Measurements from ENCODE around the gene MFRP.

The MFRP gene

DNA sequence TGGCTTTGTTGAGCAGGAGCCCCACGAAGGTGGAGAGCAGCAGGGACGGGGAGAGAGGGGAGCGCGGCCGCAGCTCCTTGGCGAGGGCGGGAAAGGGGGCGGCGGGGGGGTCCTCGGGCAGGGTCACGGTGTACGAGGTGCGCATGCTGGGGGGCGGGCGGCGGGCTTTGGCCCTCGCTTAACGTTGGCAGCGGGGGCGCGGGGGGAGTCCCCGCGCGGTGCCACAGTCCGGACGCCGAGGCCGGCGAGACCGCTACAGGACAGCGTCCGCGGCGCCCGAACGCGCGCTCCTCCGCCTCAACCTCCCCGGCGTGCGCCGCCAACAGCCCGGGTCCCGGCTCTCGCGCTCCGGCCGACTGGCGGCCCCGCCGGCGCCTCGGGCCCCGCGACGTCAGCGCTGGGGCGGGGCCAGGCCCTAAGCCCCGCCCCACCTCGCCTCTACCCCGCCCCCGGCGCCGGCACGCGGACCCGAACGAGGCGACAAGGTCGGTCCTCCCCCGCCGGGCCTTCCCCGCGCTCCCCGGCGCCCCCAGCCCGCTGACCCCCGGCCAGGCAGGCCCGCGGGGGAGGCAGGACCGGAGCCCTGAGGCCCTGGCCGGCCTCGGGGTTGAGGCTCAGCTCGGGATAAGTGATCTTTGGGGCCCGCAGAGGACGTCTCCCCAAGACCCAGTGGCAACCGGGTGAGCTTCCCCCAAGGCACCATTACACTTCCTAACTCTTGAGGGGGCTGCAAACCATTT is 17.5 kb upstream of the MFRP start:
- Histone ChIP-seq H3K9me3 (ENCODE audit: control insufficient read depth in 2 of 2, low read length in 2 of 2) (no peaks in the 10 kb centered on the region), H3K4me1 (ENCODE audit: control insufficient read depth, insufficient read depth, low read length) (peaks cover 74% of the 10 kb centered on the region), H3K27me3 (ENCODE audit: control insufficient read depth in 1 of 2, insufficient read depth in 2 of 2, low read length in 2 of 2) (no peaks in the 10 kb centered on the region), H3K4me3 (ENCODE audit: low read length in 2 of 2) (peak overlapping the region; percentile 76 to 81), H3K36me3 (ENCODE audit: control insufficient read depth in 2 of 2, insufficient read depth in 2 of 2, low read length in 2 of 2) (peaks cover 10% of the 10 kb centered on the region in 2 donors), H3K27ac (ENCODE audit: low read length) (peak overlapping the region; percentile 88), H3K9ac (ENCODE audit: low read length in 2 of 2) (peak overlapping the region; percentile 80 to 85)

DNA sequence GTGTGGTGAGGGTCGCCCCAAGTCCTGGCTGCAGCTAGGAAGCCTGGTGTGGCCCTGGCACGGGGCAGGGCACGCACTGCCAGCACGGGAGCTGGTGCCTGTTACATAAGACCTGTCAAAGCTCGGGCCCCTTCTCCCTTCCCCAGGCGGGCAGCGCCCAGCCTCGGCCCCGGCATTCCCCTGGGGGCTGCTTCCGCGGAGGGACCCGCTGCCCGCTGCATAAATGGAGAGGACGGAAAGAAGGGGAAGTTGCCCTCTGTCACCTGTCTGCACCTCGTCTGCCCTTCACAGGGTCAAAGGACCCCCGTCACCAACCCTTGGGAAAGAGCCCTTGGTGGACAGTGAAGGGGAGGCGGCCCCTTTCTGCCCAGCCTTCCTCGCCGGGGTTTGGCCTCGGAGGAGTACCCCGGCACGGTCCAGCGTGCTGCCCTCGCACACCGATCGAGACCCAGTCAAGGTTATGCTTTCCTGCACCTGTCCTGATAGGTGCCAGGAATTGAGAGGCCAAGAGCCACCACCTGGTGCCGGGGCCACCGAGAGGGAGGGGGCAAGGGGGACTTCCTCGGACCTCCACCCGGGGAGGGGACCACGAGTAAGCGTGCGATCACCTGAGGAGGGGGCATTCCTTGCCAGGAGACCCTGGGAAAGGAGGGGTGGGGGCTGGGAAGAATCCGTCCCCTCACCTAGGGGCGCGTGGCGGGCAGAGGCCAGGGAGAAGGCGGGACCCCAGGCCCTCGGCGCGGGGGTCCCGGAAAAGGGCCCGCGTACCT is 16.8 kb upstream of the MFRP start:
- Histone ChIP-seq H3K27ac (ENCODE audit: low read length) (peak overlapping the region; percentile 88), H3K9me3 (ENCODE audit: control insufficient read depth in 2 of 2, low read length in 2 of 2) (no peaks in the 10 kb centered on the region), H3K4me3 (ENCODE audit: low read length in 2 of 2) (peak overlapping the region; percentile 76 to 81), H3K9ac (ENCODE audit: low read length in 2 of 2) (peak overlapping the region; percentile 80 to 85), H3K27me3 (ENCODE audit: control insufficient read depth in 1 of 2, insufficient read depth in 2 of 2, low read length in 2 of 2) (no peaks in the 10 kb centered on the region), H3K36me3 (ENCODE audit: control insufficient read depth in 2 of 2, insufficient read depth in 2 of 2, low read length in 2 of 2) (peaks cover 15 to 17% of the 10 kb centered on the region in 2 donors), H3K4me1 (ENCODE audit: control insufficient read depth, insufficient read depth, low read length) (peaks cover 67% of the 10 kb centered on the region)

DNA sequence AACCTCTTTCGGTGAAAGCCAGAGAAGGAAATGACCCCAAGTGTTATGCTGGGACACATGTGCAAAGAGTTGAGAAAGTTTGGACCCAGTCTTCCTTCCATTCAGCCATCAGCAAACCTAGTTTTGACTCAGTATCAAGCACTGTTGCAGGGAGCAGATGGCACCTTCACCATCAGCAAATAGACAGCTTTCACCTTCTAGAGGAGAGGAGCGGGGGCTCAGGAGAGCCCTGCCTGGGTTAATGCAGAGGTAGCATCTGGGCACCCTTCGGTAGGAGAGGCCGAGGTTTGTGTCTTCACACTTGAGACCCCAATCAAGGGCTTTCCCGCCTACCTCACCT is 16.2 kb upstream of the MFRP start:
- H3K4me3 ChIP-seq (ENCODE audit: low read length in 2 of 2) = peak overlapping the region; percentile 76 to 81
- H3K9ac ChIP-seq (ENCODE audit: low read length in 2 of 2) = peak overlapping the region; percentile 80 to 85
- peaks cover 61% of the 10 kb centered on the region for H3K4me1 ChIP-seq (ENCODE audit: control insufficient read depth, insufficient read depth, low read length)

DNA sequence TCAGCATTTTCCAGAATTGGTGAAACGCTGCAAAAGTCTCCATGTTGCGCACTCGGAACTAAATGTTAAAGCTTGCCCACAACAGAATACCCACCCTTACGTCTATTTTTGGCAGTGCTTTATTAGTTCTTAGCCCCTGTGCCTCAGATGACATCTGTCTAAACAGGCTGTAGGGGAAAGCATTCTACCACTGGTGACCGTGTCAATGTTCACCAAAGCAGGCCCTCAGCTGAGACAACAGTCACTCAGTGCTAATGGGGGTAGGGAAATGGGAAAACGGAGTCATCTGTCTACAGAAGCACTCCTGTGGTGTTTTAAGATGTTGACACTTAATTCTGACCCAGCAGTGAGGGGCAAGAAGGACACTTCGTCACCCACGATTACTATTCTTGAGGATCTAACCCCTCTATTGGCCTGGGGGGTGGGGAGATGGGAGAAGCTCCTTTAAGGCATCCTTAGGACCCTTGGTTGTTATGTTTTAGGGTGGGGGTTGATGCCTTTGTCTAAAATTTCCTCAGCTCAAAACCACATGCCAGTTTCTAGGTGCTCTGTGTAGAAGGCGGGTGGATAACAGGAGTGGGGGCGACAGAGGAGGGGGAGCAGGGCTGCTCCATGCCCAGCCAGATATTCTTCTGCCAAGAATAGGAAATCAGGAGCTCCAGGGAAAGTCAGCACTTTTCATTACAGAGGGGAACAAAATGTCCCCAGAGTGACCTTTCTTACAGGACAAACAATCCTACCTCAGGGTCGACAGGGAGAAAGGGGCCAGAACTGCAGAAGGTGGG is 15.6 kb upstream of the MFRP start:
- Histone ChIP-seq H3K4me1 (ENCODE audit: control insufficient read depth, insufficient read depth, low read length) (peaks cover 59% of the 10 kb centered on the region), H3K4me3 (ENCODE audit: low read length in 2 of 2) (peak overlapping the region; percentile 76 to 81), H3K9ac (ENCODE audit: low read length in 2 of 2) (peak overlapping the region; percentile 80 to 85), H3K9me3 (ENCODE audit: control insufficient read depth in 2 of 2, low read length in 2 of 2) (no peaks in the 10 kb centered on the region), H3K27ac (ENCODE audit: low read length) (peak overlapping the region; percentile 88), H3K36me3 (ENCODE audit: control insufficient read depth in 2 of 2, insufficient read depth in 2 of 2, low read length in 2 of 2) (peaks cover 23% of the 10 kb centered on the region in 2 donors), H3K27me3 (ENCODE audit: control insufficient read depth in 1 of 2, insufficient read depth in 2 of 2, low read length in 2 of 2) (no peaks in the 10 kb centered on the region)

More for the DNA sequence above, 16.2 kb upstream of the MFRP start:
- H3K9me3 ChIP-seq (ENCODE audit: control insufficient read depth in 2 of 2, low read length in 2 of 2) = no peaks in the 10 kb centered on the region
- H3K27me3 ChIP-seq (ENCODE audit: control insufficient read depth in 1 of 2, insufficient read depth in 2 of 2, low read length in 2 of 2) = no peaks in the 10 kb centered on the region
- peaks cover 19 to 21% of the 10 kb centered on the region in 2 donors for H3K36me3 ChIP-seq (ENCODE audit: control insufficient read depth in 2 of 2, insufficient read depth in 2 of 2, low read length in 2 of 2)
- H3K27ac ChIP-seq (ENCODE audit: low read length) = peak overlapping the region; percentile 88

DNA sequence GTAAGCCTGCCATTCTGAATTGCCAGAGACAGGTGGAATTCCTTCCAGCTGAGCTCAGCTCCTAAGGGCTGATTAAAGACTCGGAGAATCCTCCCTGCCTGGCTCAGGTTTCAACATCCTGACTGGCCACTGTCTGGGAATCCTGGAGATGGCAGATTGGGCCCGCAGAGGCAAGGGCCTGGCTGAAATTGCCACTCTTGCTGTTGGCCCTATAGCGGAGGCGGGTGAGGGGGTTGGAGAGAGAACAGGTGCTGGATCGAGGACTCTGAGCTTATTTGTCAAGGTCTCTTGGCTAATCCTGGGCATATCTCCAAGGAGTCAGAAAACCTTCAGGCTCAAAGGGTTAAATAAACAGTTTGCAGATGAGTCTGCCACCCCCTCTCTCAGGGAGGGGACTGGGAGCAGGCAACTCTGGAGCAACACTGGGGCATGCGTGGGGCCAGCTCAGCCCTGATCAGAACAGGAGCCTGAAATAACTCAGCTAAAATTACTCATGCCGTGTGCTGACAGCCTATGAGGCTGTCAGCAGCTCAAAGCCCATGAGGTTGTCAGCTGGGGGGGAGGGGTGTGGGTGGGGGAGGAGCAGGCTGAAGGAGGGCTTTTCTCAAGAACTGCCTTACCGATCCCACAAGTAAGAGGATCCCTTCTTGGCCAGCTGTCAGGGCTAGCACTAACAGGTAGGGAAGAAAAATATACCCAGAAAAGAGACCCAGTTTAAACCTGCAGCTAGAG is 14.7 kb upstream of the MFRP start:
- Histone ChIP-seq H3K27me3 (ENCODE audit: control insufficient read depth in 1 of 2, insufficient read depth in 2 of 2, low read length in 2 of 2) (no peaks in the 10 kb centered on the region), H3K4me3 (ENCODE audit: low read length in 2 of 2) (peak overlapping the region in 1 of 2 donors; percentile 81), H3K9me3 (ENCODE audit: control insufficient read depth in 2 of 2, low read length in 2 of 2) (no peaks in the 10 kb centered on the region), H3K9ac (ENCODE audit: low read length in 2 of 2) (peak overlapping the region in 1 of 2 donors; percentile 71), H3K36me3 (ENCODE audit: control insufficient read depth in 2 of 2, insufficient read depth in 2 of 2, low read length in 2 of 2) (peaks cover 23% of the 10 kb centered on the region in 2 donors), H3K4me1 (ENCODE audit: control insufficient read depth, insufficient read depth, low read length) (peaks cover 57% of the 10 kb centered on the region), H3K27ac (ENCODE audit: low read length) (peak overlapping the region; percentile 88)

DNA sequence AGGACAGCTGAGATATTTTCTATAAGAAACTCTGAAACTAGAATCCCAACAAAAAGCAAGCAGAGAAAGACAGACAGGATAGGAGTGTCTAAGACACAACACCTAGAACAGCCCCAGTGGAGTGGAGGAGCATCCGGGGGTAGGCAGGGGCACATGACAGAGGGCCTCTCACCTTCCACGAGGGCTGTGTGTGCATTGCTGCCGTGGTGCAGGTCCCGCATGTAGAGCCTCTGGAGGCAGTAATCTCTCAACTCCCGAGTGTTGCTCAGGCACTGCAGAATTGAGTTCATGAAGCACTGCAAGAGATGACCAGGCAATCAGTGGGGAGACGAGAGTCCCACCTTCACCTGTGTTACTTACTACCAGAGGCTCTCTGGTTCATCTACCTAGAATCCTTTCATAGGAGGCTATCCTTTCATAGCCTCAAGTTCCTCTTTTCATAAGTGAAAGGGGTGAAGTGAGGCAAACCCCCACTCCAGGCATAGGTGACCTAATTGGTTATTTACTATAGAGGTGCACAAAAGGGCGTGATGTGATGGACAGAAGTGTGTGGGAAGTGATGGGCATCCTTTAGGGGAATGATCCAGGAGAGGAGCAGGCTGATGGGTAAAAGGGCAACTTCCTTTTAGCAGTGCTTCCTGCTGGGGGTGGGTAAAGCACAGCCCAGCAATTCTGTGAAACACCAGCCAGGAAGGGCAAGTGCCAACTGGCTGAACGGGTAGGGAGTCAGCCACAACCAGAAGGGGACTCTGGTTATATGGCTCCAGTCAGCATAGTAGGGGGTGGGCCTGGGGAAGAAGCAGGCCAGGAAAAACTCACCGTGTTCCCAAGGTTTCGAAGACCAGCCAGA is 13.1 kb upstream of the MFRP start:
- no peaks in the 10 kb centered on the region for H3K27me3 ChIP-seq (ENCODE audit: control insufficient read depth in 1 of 2, insufficient read depth in 2 of 2, low read length in 2 of 2)
- H3K27ac ChIP-seq (ENCODE audit: low read length) = peak overlapping the region; percentile 18
- H3K4me1 ChIP-seq (ENCODE audit: control insufficient read depth, insufficient read depth, low read length) = peaks cover 47% of the 10 kb centered on the region
- no peaks in the 10 kb centered on the region for H3K9me3 ChIP-seq (ENCODE audit: control insufficient read depth in 2 of 2, low read length in 2 of 2)
- H3K36me3 ChIP-seq (ENCODE audit: control insufficient read depth in 2 of 2, insufficient read depth in 2 of 2, low read length in 2 of 2) = peaks cover 23 to 26% of the 10 kb centered on the region in 2 donors
- no peak overlapping the region for H3K4me3 ChIP-seq (ENCODE audit: low read length in 2 of 2)
- no peak overlapping the region for H3K9ac ChIP-seq (ENCODE audit: low read length in 2 of 2)

DNA sequence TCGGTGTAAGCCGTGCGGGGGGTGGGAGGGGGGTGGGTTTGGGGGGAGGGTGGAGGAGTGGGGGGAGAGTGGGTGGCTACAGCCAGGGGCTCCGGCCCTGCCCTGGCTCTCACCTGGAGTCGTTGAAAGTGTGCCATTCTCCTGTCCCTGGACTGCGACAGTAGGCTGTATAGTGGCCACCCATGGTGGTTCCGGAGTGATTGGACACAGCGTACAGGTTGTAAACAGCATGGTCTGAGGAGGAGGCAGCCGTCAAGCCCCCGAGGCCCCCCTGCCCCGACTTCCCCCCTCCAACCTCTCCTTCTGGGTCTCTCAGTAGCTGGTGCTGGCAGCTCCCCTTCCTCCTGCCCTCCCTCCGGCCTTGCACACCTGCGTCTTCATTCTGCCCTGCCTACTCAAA is 10.6 kb upstream of the MFRP start:
- H3K9ac ChIP-seq (ENCODE audit: low read length in 2 of 2) = no peak overlapping the region
- no peaks in the 10 kb centered on the region for H3K9me3 ChIP-seq (ENCODE audit: control insufficient read depth in 2 of 2, low read length in 2 of 2)
- peak overlapping the region; percentile 70 for H3K27ac ChIP-seq (ENCODE audit: low read length)
- peak overlapping the region in 1 of 2 donors; percentile 72 for H3K4me3 ChIP-seq (ENCODE audit: low read length in 2 of 2)
- H3K4me1 ChIP-seq (ENCODE audit: control insufficient read depth, insufficient read depth, low read length) = peaks cover 38% of the 10 kb centered on the region
- H3K36me3 ChIP-seq (ENCODE audit: control insufficient read depth in 2 of 2, insufficient read depth in 2 of 2, low read length in 2 of 2) = peaks cover 23 to 26% of the 10 kb centered on the region in 2 donors
- H3K27me3 ChIP-seq (ENCODE audit: control insufficient read depth in 1 of 2, insufficient read depth in 2 of 2, low read length in 2 of 2) = no peaks in the 10 kb centered on the region

DNA sequence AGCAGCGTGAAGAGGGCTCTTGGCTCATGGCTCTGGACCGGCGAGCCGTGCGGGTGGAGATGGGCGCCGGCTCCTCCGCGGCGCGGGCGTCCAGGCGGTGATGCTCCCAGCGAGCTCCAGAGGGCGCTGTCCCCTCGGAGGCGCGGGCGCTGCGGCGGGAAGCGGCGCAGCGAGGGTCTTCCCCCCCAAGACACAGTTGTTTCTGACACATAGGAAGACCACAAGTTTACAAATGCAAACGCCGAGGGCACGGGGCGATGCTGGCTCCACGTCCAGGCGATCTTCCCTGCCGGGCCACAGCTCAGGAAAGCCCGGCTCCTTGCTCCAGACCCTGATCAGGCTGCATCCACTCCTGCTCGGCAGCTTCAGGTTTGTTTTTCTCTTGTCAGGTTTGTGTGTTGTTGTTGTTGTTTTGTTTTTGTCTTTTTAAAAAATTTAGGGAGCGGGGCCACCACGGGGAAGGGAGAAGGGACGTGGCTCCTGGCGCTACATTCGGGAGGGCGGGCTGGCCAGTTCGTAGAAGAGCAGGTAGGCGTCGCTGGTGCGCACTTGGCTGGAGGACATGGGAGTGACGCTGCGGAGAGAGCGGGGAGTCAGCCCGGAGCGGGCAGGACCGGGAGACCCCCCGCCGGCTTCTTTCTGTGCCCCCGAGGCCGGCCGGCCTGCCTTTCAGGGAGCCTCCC is 10.0 kb upstream of the MFRP start:
- Histone ChIP-seq H3K36me3 (ENCODE audit: control insufficient read depth in 2 of 2, insufficient read depth in 2 of 2, low read length in 2 of 2) (peaks cover 23 to 26% of the 10 kb centered on the region in 2 donors), H3K4me3 (ENCODE audit: low read length in 2 of 2) (peak overlapping the region; percentile 55 to 72), H3K4me1 (ENCODE audit: control insufficient read depth, insufficient read depth, low read length) (peaks cover 38% of the 10 kb centered on the region), H3K9ac (ENCODE audit: low read length in 2 of 2) (peak overlapping the region in 1 of 2 donors; percentile 55), H3K27ac (ENCODE audit: low read length) (peak overlapping the region; percentile 70), H3K27me3 (ENCODE audit: control insufficient read depth in 1 of 2, insufficient read depth in 2 of 2, low read length in 2 of 2) (no peaks in the 10 kb centered on the region), H3K9me3 (ENCODE audit: control insufficient read depth in 2 of 2, low read length in 2 of 2) (no peaks in the 10 kb centered on the region)

DNA sequence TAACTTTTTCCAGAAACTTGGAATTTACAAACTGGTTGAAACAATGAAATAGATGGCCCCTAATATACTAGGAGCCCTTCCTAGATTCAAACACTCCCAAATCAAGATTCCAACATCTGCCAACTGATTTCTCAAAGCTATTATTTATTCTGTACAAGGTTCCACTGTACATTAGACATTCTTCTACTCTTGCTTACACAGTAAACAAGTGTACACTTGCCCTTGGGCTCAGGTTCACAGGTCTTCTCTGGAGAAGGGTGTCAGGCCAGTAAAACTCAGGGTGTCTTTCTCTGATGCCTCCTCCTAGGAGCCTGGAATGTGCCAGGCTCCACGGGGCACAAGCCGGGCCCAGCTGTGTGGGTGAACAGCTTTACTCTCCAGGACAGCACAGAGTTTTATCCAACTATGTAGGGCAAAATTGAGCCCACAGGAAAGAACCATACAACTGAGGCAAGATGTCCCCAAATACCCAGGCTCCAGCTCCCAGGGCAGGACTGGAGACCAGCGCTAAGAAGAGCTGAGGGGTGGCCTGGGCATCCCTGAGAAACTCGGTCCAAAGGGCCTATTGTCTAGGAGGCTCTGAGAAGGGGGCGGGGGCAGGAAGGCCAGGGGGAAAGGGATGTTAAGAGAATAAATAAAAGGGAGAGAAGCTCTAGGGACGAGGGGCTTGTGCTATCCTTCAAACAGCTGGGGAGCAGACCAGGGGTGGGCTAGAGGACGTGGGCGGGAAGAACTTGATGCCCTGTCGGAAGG is 8.8 kb upstream of the MFRP start:
- no peak overlapping the region for H3K27ac ChIP-seq (ENCODE audit: low read length)
- no peak overlapping the region for H3K9ac ChIP-seq (ENCODE audit: low read length in 2 of 2)
- H3K27me3 ChIP-seq (ENCODE audit: control insufficient read depth in 1 of 2, insufficient read depth in 2 of 2, low read length in 2 of 2) = no peaks in the 10 kb centered on the region
- H3K9me3 ChIP-seq (ENCODE audit: control insufficient read depth in 2 of 2, low read length in 2 of 2) = no peaks in the 10 kb centered on the region
- peaks cover 23 to 26% of the 10 kb centered on the region in 2 donors for H3K36me3 ChIP-seq (ENCODE audit: control insufficient read depth in 2 of 2, insufficient read depth in 2 of 2, low read length in 2 of 2)
- no peak overlapping the region for H3K4me3 ChIP-seq (ENCODE audit: low read length in 2 of 2)
- peaks cover 31% of the 10 kb centered on the region for H3K4me1 ChIP-seq (ENCODE audit: control insufficient read depth, insufficient read depth, low read length)

Data from stomach smooth muscle (tissue), 2 donors.